GM19324 (cell line): ENCODE measurements around the gene MMP17.

ENCODE experiments used
- ATAC-seq: cut with Tn5 transposase; IDR thresholded peaks from one replicate; pipeline ENCODE4 v1.9.1; 2021; ENCODE audit warnings: mild to moderate bottlenecking, moderate library complexity; ENCODE audit not compliant: unreplicated experiment, low FRiP score

MMP17 gene

DNA sequence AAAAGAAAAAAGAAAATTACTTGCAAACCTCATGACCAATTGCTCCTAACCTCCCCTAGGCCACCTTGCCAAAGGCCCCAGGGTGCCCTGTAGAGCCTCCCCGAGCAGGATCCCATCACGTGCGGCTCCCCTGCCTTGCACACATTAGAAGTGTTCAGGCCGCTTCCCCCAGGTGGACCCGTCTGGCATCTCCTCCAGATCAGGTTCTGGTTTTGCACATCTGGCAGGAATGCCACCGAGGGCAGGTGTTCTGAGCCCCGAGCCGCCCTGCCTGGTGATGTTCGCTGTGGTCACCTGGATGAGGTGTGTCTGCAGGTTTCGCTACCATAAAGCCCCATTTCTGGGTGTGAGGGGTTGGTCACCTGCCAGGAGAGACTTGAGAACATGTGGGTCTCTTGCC, 19.3 kb downstream of the MMP17 start:
- ATAC-seq = no peak

DNA sequence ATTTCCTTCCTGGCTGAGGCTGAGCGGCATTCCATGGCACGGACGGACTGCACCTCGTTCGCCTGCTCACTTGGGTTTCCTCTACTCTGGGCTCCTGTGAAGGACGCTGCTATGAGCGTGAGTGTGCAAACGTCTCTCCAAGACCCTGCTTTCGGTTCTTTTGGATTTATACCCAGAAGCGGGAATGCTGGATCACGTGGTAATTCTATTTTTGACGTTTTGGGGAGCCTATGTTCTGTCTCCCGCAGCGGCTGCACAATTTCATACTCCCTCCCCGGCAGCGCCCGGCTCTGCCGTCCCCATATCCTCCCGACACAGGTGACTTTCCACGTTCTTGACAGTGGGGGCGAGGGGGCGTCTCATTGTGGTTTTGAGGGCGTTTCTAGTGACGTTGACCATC, 20.6 kb downstream of the MMP17 start:
- ATAC-seq = no peak

DNA sequence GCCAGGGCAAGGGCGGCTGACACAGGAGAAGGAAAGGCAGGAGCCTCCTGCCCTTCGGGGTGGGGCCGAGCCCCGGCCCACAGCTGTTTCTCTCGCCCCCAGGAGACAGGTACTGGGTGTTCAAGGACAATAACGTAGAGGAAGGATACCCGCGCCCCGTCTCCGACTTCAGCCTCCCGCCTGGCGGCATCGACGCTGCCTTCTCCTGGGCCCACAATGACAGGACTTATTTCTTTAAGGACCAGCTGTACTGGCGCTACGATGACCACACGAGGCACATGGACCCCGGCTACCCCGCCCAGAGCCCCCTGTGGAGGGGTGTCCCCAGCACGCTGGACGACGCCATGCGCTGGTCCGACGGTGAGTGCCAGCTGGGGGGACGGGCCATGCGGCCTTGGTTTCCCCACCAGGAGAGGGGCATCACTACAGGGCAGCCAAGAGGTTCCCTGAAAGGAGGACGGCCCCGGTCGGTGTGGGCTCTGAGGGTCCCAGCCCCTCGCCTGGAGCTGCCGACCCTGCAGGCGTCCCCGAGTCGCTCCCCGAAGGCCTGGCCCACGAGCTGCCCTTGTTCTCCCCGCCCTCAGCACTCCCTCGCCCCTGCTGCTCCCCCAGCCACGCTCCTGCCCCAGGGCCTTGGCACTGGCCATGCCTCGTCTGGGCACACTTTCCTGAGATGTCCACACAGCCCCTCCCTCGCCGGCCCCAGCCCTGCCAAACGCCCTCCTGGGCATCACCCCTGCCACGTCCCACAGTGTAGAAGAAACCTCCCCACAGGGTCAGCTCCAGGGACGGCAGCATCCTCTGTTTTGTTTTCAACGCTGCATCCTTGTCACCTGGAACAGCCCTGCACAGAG, 21.7 kb downstream of the MMP17 start:
- ATAC-seq = no peak

DNA sequence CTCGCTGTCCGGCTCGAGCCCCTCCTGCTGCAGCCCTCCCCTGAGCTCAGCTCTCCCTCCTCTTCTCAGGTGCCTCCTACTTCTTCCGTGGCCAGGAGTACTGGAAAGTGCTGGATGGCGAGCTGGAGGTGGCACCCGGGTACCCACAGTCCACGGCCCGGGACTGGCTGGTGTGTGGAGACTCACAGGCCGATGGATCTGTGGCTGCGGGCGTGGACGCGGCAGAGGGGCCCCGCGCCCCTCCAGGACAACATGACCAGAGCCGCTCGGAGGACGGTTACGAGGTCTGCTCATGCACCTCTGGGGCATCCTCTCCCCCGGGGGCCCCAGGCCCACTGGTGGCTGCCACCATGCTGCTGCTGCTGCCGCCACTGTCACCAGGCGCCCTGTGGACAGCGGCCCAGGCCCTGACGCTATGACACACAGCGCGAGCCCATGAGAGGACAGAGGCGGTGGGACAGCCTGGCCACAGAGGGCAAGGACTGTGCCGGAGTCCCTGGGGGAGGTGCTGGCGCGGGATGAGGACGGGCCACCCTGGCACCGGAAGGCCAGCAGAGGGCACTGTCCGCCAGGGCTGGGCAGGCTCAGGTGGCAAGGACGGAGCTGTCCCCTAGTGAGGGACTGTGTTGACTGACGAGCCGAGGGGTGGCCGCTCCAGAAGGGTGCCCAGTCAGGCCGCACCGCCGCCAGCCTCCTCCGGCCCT, 22.8 kb downstream of the MMP17 start:
- no peak for ATAC-seq

DNA sequence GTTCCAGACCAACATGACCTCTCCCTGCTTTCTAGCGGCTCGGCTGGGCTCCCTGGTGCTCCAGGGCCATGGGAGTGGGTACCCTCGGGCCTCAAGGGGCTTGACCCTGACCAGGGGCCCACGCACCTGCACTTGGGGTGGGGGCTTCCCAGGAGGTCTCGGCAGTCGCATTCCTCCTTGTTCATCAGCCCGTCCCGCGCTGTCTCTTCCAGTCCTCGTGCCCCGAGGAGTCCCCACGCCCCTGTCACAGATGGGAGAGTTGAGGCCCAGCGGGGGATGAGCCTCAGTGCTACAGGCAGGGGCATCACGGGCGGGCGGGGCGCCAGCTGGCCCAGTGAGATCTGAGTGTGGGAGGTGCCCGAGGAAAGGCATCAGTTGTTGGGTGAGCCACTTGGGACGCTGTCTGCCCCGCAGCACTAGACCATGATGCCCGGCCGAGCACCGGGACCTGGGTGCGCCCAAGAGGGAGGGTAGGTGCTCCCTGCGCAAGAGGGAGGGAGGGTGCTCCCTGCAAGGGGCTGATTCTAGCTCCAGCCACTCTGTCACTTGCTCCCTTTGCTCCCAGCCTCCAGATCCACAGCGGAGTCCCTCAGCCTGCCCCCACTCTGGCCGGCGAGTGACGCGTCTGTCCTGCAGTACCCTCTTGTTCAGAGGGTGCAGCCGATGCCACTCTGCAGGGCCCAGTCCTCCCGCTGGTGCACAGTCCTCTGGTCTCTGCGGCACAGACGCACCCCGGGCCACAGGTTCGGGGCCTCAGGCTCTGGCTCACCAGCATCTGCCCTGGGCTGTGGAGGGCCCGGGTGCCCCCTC, 23.8 kb downstream of the MMP17 start:
- no peak for ATAC-seq

DNA sequence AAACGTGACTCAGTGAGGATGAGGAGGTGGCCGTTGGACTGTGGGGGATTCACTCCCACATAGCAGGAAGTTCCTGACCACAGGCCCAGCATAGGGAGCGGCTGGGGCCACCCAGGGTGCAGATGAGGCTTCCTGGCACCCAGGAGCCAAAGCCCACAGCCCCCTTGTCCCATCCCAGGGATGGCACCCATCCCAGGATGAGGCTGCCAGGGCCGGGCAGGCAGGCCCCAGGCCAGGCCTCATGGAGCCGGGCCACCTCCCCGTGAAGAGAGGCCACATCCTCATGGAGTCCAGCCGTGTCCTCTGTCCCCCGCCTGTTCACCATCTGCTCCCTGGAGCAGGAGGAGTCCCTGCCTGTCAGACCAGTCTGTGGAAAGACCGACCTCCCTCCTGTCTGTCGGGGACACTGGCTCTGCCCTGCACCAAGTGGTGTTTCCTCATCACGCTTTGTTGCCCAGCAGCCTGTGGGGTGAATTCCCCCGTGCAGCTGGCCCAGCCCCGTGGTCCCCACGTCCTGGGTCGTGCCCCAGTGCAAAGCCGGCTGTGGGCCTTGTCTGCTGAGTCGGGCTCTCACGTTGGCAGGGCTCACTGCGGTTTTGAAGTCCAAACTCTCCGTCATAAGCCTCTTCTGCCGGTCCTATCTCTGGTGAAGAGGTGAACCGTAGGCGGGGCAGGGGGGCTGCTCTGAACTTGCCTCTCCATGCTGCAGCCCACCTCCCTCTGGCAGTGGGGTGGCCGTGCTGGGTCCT, 24.5 kb downstream of the MMP17 start:
- no peak for ATAC-seq

DNA sequence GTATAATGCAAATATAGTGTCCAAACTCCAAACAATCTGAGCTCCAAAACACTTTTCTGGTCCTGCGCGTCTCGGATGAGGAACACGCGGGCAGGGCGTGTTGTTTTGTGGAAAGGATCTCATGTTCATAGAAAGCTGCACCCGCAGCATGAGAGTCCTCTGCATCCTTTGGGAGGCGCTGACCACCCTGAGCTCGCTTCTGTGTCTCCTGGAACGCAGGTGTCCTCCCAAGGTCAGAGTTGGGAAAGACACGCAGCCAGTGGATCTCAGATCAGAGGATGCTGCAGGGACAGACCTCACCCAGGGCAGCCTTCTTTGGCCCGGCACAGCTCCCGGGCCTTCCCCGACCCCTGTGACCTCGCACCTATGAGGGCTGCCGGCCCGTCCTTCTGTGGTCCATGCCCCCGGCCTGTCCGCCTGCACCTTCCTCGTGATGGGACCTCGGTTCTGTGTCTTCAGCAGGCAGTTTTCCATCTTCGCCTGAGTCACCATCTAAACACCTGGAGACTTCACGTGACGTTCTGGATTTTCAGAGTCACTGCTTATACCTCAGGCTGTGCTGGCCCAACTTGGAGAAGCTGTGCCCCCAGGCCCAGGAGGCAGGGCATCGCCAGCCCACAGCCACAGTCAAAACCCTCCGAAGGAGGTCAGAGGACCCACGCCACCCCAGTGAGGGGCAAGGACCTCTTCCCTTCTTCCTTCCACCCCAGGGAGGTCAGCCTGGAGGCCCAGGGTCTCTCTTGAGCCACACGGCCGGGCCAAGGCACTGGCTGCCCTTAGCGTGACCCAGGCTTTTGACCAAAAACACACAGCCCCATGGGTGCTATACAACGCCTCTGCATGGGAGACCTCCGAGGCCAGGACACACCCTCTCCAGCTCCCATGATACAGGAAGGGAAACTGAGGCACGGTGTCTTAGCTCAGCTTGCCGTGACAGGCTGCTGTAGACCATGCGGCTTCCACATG, 25.9 kb downstream of the MMP17 start:
- ATAC-seq = no peak

DNA sequence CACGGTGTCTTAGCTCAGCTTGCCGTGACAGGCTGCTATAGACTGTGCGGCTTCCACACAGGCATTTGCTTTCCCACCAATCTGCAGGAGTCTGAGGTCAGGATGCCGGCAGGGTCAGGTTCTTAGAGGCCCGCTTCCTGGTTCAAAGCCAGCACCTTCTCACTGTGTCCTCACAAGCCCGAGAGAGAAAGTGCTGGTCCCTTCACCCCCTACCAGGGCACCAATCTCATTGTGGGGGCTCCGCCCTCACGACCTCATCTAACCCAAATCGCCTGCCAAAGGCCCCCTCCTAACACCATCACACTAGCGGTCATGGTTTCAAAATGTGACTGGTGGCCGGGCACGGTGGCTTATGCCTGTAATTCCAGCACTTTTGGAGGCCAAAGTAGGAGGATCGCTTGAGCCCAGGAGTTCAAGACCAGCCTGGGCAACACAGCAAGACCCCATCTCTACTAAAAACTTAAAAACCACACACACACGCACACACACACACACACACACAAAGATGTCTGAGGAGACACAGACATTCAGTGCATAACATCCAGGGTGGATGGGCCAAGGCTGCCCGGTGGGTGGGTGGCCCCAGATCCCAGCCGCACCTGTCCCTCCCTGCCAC, 26.8 kb downstream of the MMP17 start:
- no peak for ATAC-seq

DNA sequence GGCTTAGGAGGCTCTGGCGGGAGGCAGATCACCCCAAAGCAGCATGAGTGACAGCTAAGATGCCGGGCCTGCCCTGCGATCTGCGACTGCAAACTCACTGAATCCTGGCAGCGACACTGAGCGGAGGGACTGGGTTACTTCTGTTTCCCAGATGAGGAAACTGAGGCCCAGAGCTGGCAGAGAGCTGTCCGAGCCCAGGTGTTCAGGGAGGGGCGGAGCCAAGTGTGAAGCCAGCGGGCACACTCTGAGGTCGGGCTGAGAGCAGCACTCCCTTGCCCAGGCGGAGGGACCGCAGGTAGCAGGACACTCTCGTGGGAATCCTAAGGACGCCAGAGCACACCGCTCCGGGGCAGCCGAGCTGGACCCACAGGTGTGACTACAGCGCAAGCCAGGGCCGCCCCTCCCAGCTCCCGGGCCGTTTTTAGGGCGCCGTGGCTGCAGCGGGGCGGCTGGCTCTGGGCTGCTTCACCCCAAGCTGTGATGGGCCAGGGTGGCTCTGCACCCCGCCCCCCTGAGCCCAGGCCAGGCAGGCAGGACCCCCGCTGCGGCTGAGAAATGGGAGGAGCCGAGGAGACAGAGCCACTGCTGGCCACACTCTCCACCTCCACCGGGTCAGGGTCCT, 27.4 kb downstream of the MMP17 start:
- ATAC-seq = no peak

DNA sequence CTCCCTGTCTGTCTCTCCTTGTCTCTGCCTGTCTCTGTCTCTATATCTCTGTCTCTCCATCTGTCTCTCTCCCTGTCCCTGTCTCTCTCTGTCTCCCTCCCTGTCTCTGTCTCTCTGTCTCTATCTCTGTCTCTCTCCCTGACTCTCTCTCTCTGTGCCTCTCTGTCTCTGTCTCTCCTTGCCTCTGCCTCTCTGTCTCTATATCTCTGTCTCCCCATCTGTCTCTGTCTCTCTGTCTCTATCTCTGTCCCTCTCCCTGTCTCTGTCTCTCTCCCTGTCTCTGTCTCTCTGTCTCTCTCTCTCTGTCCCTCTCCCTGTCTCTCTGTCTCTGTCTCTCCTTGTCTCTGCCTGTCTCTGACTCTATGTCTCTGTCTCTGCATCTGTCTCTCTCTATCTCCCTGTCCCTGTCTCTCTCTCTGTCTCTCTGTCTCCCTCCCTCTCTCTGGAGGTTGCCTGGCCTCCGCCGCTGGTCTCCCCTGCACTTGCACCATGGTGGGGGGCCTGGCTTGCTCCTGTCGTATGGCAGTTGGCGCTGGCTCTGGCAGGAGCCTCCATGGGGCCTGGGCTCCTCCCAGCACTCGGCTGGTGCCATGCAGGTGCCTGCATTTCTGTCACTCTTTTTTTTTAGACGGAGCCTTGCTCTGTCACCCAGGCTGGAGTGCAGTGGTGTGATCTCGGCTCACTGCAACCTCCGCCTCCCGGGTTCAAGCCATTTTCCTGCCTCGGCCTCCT, 28.3 kb downstream of the MMP17 start:
- ATAC-seq = no peak

DNA sequence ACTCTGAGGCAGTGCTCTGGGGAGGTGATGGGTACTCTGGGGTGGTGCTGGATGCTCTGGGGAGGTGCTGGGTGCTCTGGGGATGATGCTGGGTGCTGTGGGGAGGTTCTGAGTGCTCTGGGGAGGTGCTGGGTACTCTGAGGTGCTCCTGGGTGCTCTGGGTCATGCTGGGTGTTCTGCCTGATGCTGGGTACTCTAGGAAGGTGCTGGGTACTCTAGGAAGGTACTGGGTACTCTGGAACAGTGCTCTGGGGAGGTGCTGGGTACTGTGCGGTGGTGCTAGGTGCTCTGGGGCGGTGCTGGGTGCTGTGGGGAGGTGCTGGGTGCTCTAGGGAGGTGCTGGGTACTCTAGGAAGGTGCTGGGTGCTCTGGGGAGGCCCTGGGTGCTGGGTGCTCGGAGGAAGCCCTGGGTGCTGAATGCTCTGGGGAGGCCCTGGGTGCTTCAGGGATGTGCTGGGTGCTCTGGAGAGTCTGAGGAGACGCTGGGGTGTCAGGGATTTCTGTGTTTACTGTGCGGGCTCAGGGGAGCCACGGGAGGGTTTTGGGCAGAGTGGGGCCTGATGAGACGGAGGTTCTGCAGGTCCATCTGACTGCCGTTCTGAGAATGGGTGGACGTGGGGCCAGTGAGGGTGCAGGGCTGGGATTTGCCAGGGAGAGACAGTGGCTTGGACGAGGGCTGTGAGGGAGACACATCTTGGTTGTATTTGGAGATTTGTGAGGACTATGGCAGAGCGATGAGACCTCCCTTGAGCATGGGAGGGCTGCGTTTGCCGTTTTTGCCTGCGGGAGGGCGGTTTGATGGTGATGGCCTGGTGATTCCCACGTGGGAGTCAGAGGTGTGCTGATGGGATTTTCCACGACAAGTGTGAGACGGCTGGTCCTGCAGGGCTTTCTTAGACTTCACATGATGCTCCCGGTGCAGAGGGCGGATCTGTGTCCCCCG, 30.0 kb downstream of the MMP17 start:
- no peak for ATAC-seq

DNA sequence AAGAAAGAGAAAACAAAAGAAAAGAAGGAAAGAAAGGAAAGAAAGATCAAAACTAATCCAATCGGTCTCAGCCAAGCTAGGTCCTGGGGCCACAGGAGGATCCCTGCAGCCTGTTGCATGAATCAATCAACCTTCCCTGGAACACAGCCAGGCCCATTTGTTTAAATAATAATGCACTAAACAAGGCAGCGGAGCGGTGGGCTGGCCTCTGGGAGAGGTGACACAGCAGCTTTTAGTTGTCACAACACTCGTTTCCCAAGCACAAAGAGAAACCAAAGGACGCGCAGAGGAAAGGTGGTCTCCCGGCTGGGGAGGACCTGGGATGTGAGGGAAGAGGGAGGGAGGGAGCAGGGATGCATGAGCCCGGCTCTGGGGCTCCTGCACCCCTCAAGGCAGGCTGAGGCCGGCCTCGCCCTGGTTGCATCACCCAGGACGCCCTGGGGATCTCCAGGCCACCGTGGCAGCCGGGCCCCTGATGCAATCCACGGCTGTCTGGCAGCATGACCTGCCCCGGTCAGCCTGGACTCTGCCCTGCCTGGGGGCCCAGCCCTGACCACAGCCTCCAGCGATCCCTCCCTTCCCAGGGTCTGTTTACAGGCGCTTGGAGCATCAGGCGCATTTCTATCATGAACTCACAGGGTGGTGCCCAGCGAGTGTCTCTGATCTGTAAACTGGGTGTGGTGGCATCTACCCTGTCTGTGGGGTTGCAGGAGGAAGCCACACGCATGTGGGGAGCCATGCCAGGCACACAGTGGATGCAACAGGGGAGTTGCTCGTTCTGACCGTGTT, 32.5 kb downstream of the MMP17 start:
- no peak for ATAC-seq

DNA sequence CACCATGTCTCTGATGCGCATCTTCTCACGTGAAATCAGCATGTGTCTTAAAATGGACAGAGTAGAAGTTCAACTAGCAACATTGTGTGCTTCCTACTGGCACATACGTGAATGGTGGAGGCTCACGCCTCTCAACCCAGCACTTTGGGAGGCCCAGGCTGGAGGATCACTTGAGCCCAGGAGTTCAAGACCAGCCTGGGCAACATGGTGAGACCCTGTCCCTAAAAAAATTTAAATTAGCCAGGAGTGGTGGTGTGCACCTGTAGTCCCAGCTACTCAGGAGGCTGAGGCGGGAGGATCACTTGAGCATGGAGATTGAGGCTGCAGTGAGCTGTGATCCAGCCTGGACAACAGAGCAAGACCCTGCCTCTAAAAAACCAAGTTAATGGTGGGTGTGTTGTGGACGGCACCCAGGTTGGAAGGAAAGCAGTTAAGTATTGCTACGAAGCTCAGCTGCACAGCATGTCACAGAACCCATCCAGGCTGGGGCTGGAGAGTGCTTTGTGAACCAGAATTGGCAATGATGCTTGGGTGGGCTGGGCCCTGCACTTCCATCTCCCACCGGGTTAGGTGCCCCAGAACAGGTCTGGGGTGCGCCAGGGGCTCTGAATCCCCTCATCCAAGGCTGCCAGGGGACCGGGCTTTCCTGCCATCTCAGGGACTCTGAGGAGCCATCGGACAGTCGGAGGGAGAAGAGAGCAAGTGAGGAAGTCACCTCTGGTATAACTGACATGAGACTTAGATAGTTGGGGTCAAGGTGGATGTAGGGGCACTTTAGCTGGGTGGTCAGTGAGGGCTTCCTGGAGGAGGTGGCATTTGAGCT, 33.3 kb downstream of the MMP17 start:
- ATAC-seq = no peak

DNA sequence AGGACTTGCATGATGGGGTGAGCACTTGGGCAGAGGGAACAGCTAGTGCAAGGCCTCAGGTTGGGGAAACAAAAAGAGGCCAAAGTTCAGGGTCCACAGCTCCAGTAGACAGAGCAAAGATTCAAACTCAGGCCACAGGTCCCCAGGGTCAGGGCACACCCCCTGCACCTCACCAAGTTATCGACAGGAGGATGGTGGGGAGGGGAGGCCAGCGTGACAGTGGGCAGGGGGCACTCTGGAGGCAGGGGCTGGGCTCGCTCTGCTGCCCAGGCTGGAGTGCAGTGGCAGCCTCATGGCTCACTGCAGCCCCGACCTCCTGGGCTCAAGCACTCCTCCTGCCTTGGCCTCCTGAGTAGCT, 33.9 kb downstream of the MMP17 start:
- ATAC-seq = no peak

DNA sequence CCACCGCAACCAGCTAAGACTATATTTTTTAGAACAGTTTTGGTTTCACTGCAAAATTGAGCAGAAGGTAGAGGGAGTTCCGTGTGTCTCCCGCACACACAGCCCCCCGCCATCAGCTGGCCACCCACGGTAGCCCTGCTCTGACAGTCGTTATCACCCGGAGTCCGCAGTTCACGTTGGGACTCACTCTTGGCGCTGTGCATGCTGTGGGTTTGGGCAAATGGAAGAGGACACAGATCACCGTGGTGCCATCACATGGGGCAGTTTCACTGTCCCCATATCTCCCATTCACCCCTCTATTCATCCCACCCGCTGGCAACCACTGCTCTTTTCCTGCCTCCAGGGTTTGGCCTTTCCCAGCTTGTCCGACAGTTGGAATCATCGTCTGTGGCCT, 34.4 kb downstream of the MMP17 start:
- ATAC-seq = no peak
